ENCODE data around the gene ANKRD44.
A peak's percentile ranks its signal among the peaks of the same experiment; 100 is the strongest.

Gene ANKRD44

GRCh38 chr2:196990092-196990491, 320.5 kb downstream of the ANKRD44 start:
- Histone ChIP-seq H3K79me2 (ENCODE audit: insufficient read depth, low read length) (no peaks in the 10 kb centered on the region), H3K36me3 (ENCODE audit: insufficient read depth, low read length) (peaks cover 5% of the 10 kb centered on the region; the same call in 1 of the 2 replicates), H3K4me3 (ENCODE audit: low read depth in 1 of 2, low read length in 2 of 2) (no peak overlapping the region), H3K4me2 (ENCODE audit: insufficient read depth, low read length) (peak overlapping the region; percentile 53), H3K4me1 (ENCODE audit: insufficient read depth, low read length) (peaks cover 59% of the 10 kb centered on the region), H3K9me3 (ENCODE audit: insufficient read depth, low read length, severe bottlenecking) (no peaks in the 10 kb centered on the region), H2AFZ (ENCODE audit: low read depth, low read length) (no peak overlapping the region), H3K27ac (ENCODE audit: low read length) (peak overlapping the region; percentile 98), H3K9ac (ENCODE audit: low read depth, low read length) (peak overlapping the region; percentile 41), H3K27me3 (ENCODE audit: insufficient read depth, low read length, poor library complexity) (no peaks in the 10 kb centered on the region), H4K20me1 (ENCODE audit: insufficient read depth, low read length) (no peaks in the 10 kb centered on the region)
- no peak for TF ChIP-seq EZH2 (IDR thresholded peaks at IDR 0.05; ENCODE audit: borderline replicate concordance, low read depth, low read length, severe bottlenecking)
- TF ChIP-seq CTCF (IDR thresholded peaks at IDR 0.05; ENCODE audit: borderline replicate concordance, extremely low read depth, low read length, poor library complexity, severe bottlenecking): no peak
- DNase-seq (peak; percentile 52), ATAC-seq (ENCODE audit: insufficient read depth, low read depth) (peak; percentile 63)

- Histone ChIP-seq H3K4me1 (ENCODE audit: insufficient read depth, low read length) (peaks cover 59% of the 10 kb centered on the region), H4K20me1 (ENCODE audit: insufficient read depth, low read length) (no peaks in the 10 kb centered on the region), H3K36me3 (ENCODE audit: insufficient read depth, low read length) (peaks cover 5% of the 10 kb centered on the region; the same call in 1 of the 2 replicates), H3K27ac (ENCODE audit: low read length) (peak overlapping the region; percentile 98), H3K4me2 (ENCODE audit: insufficient read depth, low read length) (peak overlapping the region; percentile 53), H3K9me3 (ENCODE audit: insufficient read depth, low read length, severe bottlenecking) (no peaks in the 10 kb centered on the region), H3K9ac (ENCODE audit: low read depth, low read length) (0 out of 2 replicates have a peak overlapping the region, but pooled peaks have one; percentile 59), H2AFZ (ENCODE audit: low read depth, low read length) (no peak overlapping the region), H3K4me3 (ENCODE audit: low read depth in 1 of 2, low read length in 2 of 2) (no peak overlapping the region), H3K27me3 (ENCODE audit: insufficient read depth, low read length, poor library complexity) (no peaks in the 10 kb centered on the region), H3K79me2 (ENCODE audit: insufficient read depth, low read length) (no peaks in the 10 kb centered on the region)
- ATAC-seq (ENCODE audit: insufficient read depth, low read depth): peak; percentile 25; the same call in 1 of the 3 replicates
- TF ChIP-seq CTCF (IDR thresholded peaks at IDR 0.05; ENCODE audit: borderline replicate concordance, extremely low read depth, low read length, poor library complexity, severe bottlenecking) (no peak), EZH2 (IDR thresholded peaks at IDR 0.05; ENCODE audit: borderline replicate concordance, low read depth, low read length, severe bottlenecking) (no peak)
- peak; percentile 20 for DNase-seq
Measured at GRCh38 chr2:196989496-196989895, 321.1 kb downstream of the ANKRD44 start.

- Histone ChIP-seq H3K4me2 (ENCODE audit: insufficient read depth, low read length) (peak overlapping the region; percentile 67), H2AFZ (ENCODE audit: low read depth, low read length) (peak overlapping the region; percentile 81)
Measured at GRCh38 chr2:196988639-196989038, 321.9 kb downstream of the ANKRD44 start.

More at GRCh38 chr2:196988639-196989038, 321.9 kb downstream of the ANKRD44 start:
- Histone ChIP-seq H3K27me3 (ENCODE audit: insufficient read depth, low read length, poor library complexity) (no peaks in the 10 kb centered on the region), H3K27ac (ENCODE audit: low read length) (peak overlapping the region; percentile 98), H3K9ac (ENCODE audit: low read depth, low read length) (peak overlapping the region; percentile 59), H3K4me3 (ENCODE audit: low read depth in 1 of 2, low read length in 2 of 2) (peak overlapping the region in 1 of 2 experiments; percentile 10; a peak in 1 of 4 replicates), H3K79me2 (ENCODE audit: insufficient read depth, low read length) (no peaks in the 10 kb centered on the region), H4K20me1 (ENCODE audit: insufficient read depth, low read length) (no peaks in the 10 kb centered on the region), H3K4me1 (ENCODE audit: insufficient read depth, low read length) (peaks cover 59% of the 10 kb centered on the region), H3K36me3 (ENCODE audit: insufficient read depth, low read length) (peaks cover 5% of the 10 kb centered on the region; the same call in 1 of the 2 replicates), H3K9me3 (ENCODE audit: insufficient read depth, low read length, severe bottlenecking) (no peaks in the 10 kb centered on the region)
- peak; percentile 22; the same call in 1 of the 3 replicates for ATAC-seq (ENCODE audit: insufficient read depth, low read depth)
- DNase-seq: peak; percentile 22
- TF ChIP-seq EZH2 (IDR thresholded peaks at IDR 0.05; ENCODE audit: borderline replicate concordance, low read depth, low read length, severe bottlenecking): no peak
- TF ChIP-seq CTCF (IDR thresholded peaks at IDR 0.05; ENCODE audit: borderline replicate concordance, extremely low read depth, low read length, poor library complexity, severe bottlenecking): no peak
